Neural cell (in vitro differentiated cells): Measurements from ENCODE around the gene CREB1. TPM values are rescaled to one million over a fixed set of nuclear protein-coding genes. Genes with fewer than 3 reads are reported as not detected.

Experiments used
- H2AFZ ChIP-seq: fragments of 200-600, 300-800 bp; sonication (generic), shearing (Covaris generic); 2 replicates; pipeline ENCODE4 v1.6.0; 2014; ENCODE audit warnings: low read depth, mild to moderate bottlenecking, antibody characterized with exemption, low read length, moderate library complexity
- H3F3A ChIP-seq: fragments of 200-600 bp; shearing (Covaris generic); 2 replicates; pipeline ENCODE4 v1.6.1; 2016; ENCODE audit warnings: mild to moderate bottlenecking, moderate library complexity, mixed read lengths, antibody characterized with exemption, low read length; ENCODE audit not compliant: insufficient read depth, poor library complexity, severe bottlenecking
- H3K27ac ChIP-seq: fragments of 200-600, 300-800 bp; sonication (generic), shearing (Covaris generic); 2 replicates; pipeline ENCODE4 v1.5.1; 2014; ENCODE audit warnings: mild to moderate bottlenecking, low read length, moderate library complexity
- H3K27me3 ChIP-seq: fragments of 300-800, 200-600 bp; sonication (generic), shearing (Covaris generic); 2 replicates; pipeline ENCODE4 v1.6.0; 2014; ENCODE audit warnings: mild to moderate bottlenecking, low read depth, low read length, moderate library complexity; ENCODE audit not compliant: insufficient read depth
- H3K36me3 ChIP-seq: fragments of 300-800, 200-600 bp; sonication (generic), shearing (Covaris generic); 2 replicates; pipeline ENCODE4 v1.5.1; 2014; ENCODE audit warnings: mild to moderate bottlenecking, antibody characterized with exemption, low read length, moderate library complexity; ENCODE audit not compliant: insufficient read depth
- H3K4me2 ChIP-seq: fragments of 300-800, 200-600 bp; sonication (generic), shearing (Covaris generic); 2 replicates; pipeline ENCODE4 v1.6.0; 2014; ENCODE audit warnings: mild to moderate bottlenecking, low read length
- H3K4me3 ChIP-seq: fragments of 300-800, 200-600 bp; sonication (generic), shearing (Covaris generic); 2 replicates; pipeline ENCODE4 v1.5.1; 2014; ENCODE audit warnings: mild to moderate bottlenecking, low read length, moderate library complexity
- H3K79me2 ChIP-seq: fragments of 200-600 bp; shearing (Covaris generic); replicated peaks from 2 replicates; pipeline ENCODE4 v1.6.0; 2014; ENCODE audit warnings: mild to moderate bottlenecking, low read length, moderate library complexity; ENCODE audit not compliant: insufficient read depth
- H3K9ac ChIP-seq: fragments of 300-800, 200-600 bp; sonication (generic), shearing (Covaris generic); 2 replicates; pipeline ENCODE4 v1.6.1; 2016; ENCODE audit warnings: mild to moderate bottlenecking, low read length, mixed read lengths
- H3K9me2 ChIP-seq: fragments of 200-600 bp; shearing (Covaris generic); 2 replicates; pipeline ENCODE4 v1.6.1; 2016; ENCODE audit warnings: mild to moderate bottlenecking, low read length, mixed read lengths; ENCODE audit not compliant: insufficient read depth
- H3K9me3 ChIP-seq: fragments of 200-600, 300-800 bp; sonication (generic), shearing (Covaris generic); 2 replicates; pipeline ENCODE4 v1.6.1; 2016; ENCODE audit warnings: mild to moderate bottlenecking, mixed run types, low read length, moderate library complexity, mixed read lengths
- H4K20me1 ChIP-seq: fragments of 200-600 bp; shearing (Covaris generic); 2 replicates; pipeline ENCODE4 v1.6.1; 2016; ENCODE audit warnings: mild to moderate bottlenecking, mixed run types; ENCODE audit not compliant: insufficient read depth
- CTCF ChIP-seq: fragments of 450-650 bp; IDR thresholded peaks from 2 replicates; pipeline ENCODE4 v1.5.1; 2014; ENCODE audit warnings: antibody characterized with exemption, mild to moderate bottlenecking, moderate library complexity; ENCODE audit not compliant: poor library complexity, severe bottlenecking
- EP300 ChIP-seq: fragments of 450-650 bp; conservative IDR thresholded peaks from 2 replicates; pipeline ENCODE4 v1.6.1; 2014; ENCODE audit warnings: antibody characterized with exemption, mild to moderate bottlenecking, moderate library complexity; ENCODE audit not compliant: poor library complexity, severe bottlenecking
- EZH2 ChIP-seq: fragments of 200-600, 300-800 bp; shearing (Covaris generic), sonication (generic); IDR thresholded peaks from 2 replicates; pipeline ENCODE4 v1.6.1; 2014; ENCODE audit warnings: antibody characterized with exemption, low read length, borderline replicate concordance, mild to moderate bottlenecking; ENCODE audit not compliant: insufficient read depth, poor library complexity, severe bottlenecking
- MXI1 ChIP-seq: fragments of 450-650 bp; conservative IDR thresholded peaks from 2 replicates; pipeline ENCODE4 v1.6.1; 2014; ENCODE audit warnings: antibody characterized with exemption, mild to moderate bottlenecking; ENCODE audit not compliant: poor library complexity, severe bottlenecking
- POLR2AphosphoS5 ChIP-seq: IDR thresholded peaks from 2 replicates; pipeline ENCODE4 v1.6.1; 2012
- RAD21 ChIP-seq: fragments of 450-650 bp; conservative IDR thresholded peaks from 2 replicates; pipeline ENCODE4 v1.6.1; 2014; ENCODE audit warnings: antibody characterized with exemption, mild to moderate bottlenecking, moderate library complexity
- REST ChIP-seq: IDR thresholded peaks from 2 replicates; pipeline ENCODE4 v1.6.1; 2012; ENCODE audit warnings: borderline replicate concordance
- SMC3 ChIP-seq: fragments of 450-650 bp; conservative IDR thresholded peaks from 2 replicates; pipeline ENCODE4 v1.6.1; 2014; ENCODE audit warnings: antibody characterized with exemption, mild to moderate bottlenecking, moderate library complexity; ENCODE audit not compliant: poor library complexity
- TAF1 ChIP-seq: IDR thresholded peaks from 2 replicates; pipeline ENCODE4 v1.6.1; 2012; ENCODE audit warnings: low read depth
- polyA plus RNA-seq: library from polyadenylated mRNA; depleted of rRNA; stranded (reverse); fragments of >200 nt; gene quantifications from 2 replicates; pipeline ENCODE4 v1.2.3, GENCODE V29; 2014

CREB1 gene
- polyA plus RNA-seq, 1 donor from 2014 or later = 38.7 TPM

- Histone ChIP-seq H3K27me3 (no peaks in the 10 kb centered on the region), H2AFZ (no peak overlapping the region), H3K9me2 (no peaks in the 10 kb centered on the region), H3K4me3 (no peak overlapping the region), H3K27ac (no peak overlapping the region), H3K9me3 (no peaks in the 10 kb centered on the region), H3K36me3 (no peaks in the 10 kb centered on the region), H3F3A (no peaks in the 10 kb centered on the region), H4K20me1 (no peaks in the 10 kb centered on the region), H3K9ac (no peak overlapping the region), H3K4me2 (no peak overlapping the region), H3K79me2 (no peaks in the 10 kb centered on the region)
- no peak for TF ChIP-seq MXI1
- TF ChIP-seq POLR2AphosphoS5 = no peak
- no peak for TF ChIP-seq RAD21
- TF ChIP-seq TAF1 = no peak
- TF ChIP-seq EP300 = no peak
Observed at GRCh38 chr2:207617011-207617671, 87.4 kb downstream of the CREB1 start.

- Histone ChIP-seq H3K4me2 (no peak overlapping the region), H4K20me1 (no peaks in the 10 kb centered on the region), H3F3A (no peaks in the 10 kb centered on the region), H3K9me2 (no peaks in the 10 kb centered on the region), H3K36me3 (no peaks in the 10 kb centered on the region), H3K79me2 (no peaks in the 10 kb centered on the region), H2AFZ (no peak overlapping the region), H3K27ac (no peak overlapping the region), H3K9me3 (no peaks in the 10 kb centered on the region), H3K27me3 (no peaks in the 10 kb centered on the region), H3K4me3 (no peak overlapping the region), H3K9ac (no peak overlapping the region)
- TF ChIP-seq POLR2AphosphoS5 = no peak
- TF ChIP-seq MXI1 = no peak
- TF ChIP-seq EZH2 = no peak
Observed at GRCh38 chr2:207619764-207620203, 90.0 kb downstream of the CREB1 start.

- Histone ChIP-seq H3K4me3 (no peak overlapping the region), H3K4me2 (no peak overlapping the region)
Observed at GRCh38 chr2:207621501-207622039, 91.8 kb downstream of the CREB1 start.

More at GRCh38 chr2:207621501-207622039, 91.8 kb downstream of the CREB1 start:
- Histone ChIP-seq H3K27ac (no peak overlapping the region), H2AFZ (no peak overlapping the region), H3F3A (no peaks in the 10 kb centered on the region), H3K9me2 (no peaks in the 10 kb centered on the region), H3K9ac (no peak overlapping the region), H3K79me2 (no peaks in the 10 kb centered on the region), H3K27me3 (no peaks in the 10 kb centered on the region), H3K36me3 (no peaks in the 10 kb centered on the region), H3K9me3 (no peaks in the 10 kb centered on the region), H4K20me1 (no peaks in the 10 kb centered on the region)
- TF ChIP-seq SMC3 (no peak), RAD21 (no peak), MXI1 (no peak), EP300 (no peak), POLR2AphosphoS5 (no peak), TAF1 (no peak), EZH2 (no peak), CTCF (no peak), REST (no peak)
